Measurements from ENCODE around the gene LRRC51. TPM values are rescaled to one million over a fixed set of nuclear protein-coding genes. Genes with fewer than 3 reads are reported as not detected.

The LRRC51 gene
- total RNA-seq, 4 donors from 2014 or later, result 3.8 to 10.2 (median 9.6) TPM; not detected in 1

- DNase-seq, result no peak
- intact Hi-C loops (cut with DNase I; ENCODE audit: low total_unique reads), result no loop called here
- TF ChIP-seq CTCF (IDR thresholded peaks at IDR 0.05) (no peak), POLR2A (IDR thresholded peaks at IDR 0.05) (no peak)
- H3K9me3 ChIP-seq, result no peaks in the 10 kb centered on the region
- H3K27ac ChIP-seq, result no peak overlapping the region
- H3K27me3 ChIP-seq, result no peaks in the 10 kb centered on the region
- H3K36me3 ChIP-seq, result no peaks in the 10 kb centered on the region
- H3K4me3 ChIP-seq, result no peak overlapping the region
- no peaks in the 10 kb centered on the region for H3K4me1 ChIP-seq
These were observed 3.4 kb downstream of the LRRC51 start for GRCh38 chr11:72084076-72084475.

DNA sequence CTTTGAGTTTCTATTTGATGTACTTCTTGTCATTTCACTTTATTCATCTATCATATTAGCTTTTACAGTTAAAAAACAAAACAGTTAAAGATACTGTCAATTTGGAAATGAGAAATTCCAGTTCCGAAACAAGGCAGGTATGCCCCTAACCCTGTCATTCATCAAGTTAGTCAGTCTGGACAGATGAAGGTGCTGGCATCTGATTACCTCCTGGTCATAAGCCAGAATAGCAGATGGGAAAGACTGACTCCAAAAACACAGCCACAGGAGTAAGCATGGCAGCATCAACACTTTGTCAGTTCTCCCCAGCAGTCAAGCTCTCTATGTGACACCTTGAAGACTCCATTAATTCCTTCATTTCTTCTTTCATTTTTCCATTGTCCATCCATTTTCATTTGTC is 4.3 kb downstream of the LRRC51 start:
- H3K27ac ChIP-seq, result no peak overlapping the region
- H3K9me3 ChIP-seq, result no peaks in the 10 kb centered on the region
- H3K4me3 ChIP-seq, result no peak overlapping the region
- no peaks in the 10 kb centered on the region for H3K4me1 ChIP-seq
- intact Hi-C loops (cut with DNase I; ENCODE audit: low total_unique reads), result loop anchor here (5.0 kb wide), 1 partner anchor 63 kb away; no protein-coding TSS in a partner anchor
- no peaks in the 10 kb centered on the region for H3K27me3 ChIP-seq
- DNase-seq, result no peak
- no peaks in the 10 kb centered on the region for H3K36me3 ChIP-seq
- TF ChIP-seq POLR2A (IDR thresholded peaks at IDR 0.05), result no peak
- TF ChIP-seq CTCF (IDR thresholded peaks at IDR 0.05), result no peak

- intact Hi-C loops (cut with DNase I; ENCODE audit: low total_unique reads), result loop anchor here (5.0 kb wide), 1 partner anchor 63 kb away; no protein-coding TSS in a partner anchor
- Histone ChIP-seq H3K4me3 (no peak overlapping the region), H3K4me1 (no peaks in the 10 kb centered on the region), H3K27me3 (no peaks in the 10 kb centered on the region), H3K9me3 (no peaks in the 10 kb centered on the region), H3K27ac (no peak overlapping the region), H3K36me3 (no peaks in the 10 kb centered on the region)
- no peak for DNase-seq
- TF ChIP-seq POLR2A (IDR thresholded peaks at IDR 0.05), result no peak
- no peak for TF ChIP-seq CTCF (IDR thresholded peaks at IDR 0.05)
These were observed 5.1 kb downstream of the LRRC51 start for GRCh38 chr11:72085621-72086351.

DNA sequence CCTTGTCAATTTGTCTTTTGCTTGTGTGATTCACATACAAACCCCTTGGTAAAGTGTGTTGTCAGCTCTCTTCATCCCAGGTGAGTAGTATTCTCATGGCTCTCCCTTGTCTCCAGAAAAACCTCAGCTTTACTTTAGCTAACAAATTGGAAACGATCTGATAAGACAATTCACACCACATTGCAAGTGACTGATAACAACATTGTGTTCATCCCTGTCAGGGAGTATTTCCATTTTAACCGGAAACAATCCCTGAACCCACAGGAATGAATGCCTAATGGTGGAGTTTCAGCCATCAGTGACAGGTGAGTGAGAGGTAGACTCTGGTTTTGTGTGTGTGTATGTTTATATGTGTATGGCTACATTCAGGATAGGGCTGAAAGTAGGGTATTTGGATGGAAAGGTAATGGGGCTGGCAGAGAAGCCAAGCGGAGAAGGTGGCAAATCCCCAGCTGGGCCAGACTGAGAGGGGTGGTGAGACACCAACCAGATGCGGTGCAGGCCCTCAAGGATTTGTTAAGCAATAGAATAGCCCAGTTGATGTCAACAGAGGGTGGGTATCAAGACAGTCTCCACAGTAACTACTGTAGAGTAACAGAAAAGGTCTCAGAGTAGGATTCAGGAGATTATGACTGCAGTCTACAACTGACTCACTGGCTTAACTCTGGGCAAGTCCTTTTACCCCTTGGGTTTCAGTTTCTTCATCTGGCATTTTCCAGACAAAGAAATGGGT is 7.6 kb downstream of the LRRC51 start:
- H3K4me1 ChIP-seq, result no peaks in the 10 kb centered on the region
- no peak overlapping the region for H3K4me3 ChIP-seq
- intact Hi-C loops (cut with DNase I; ENCODE audit: low total_unique reads), result loop anchor here (5.0 kb wide), 1 partner anchor 66 kb away; no protein-coding TSS in a partner anchor
- H3K27ac ChIP-seq, result no peak overlapping the region
- TF ChIP-seq POLR2A (IDR thresholded peaks at IDR 0.05) (no peak), CTCF (IDR thresholded peaks at IDR 0.05) (no peak)
- no peak for DNase-seq
- H3K27me3 ChIP-seq, result no peaks in the 10 kb centered on the region
- no peaks in the 10 kb centered on the region for H3K36me3 ChIP-seq
- no peaks in the 10 kb centered on the region for H3K9me3 ChIP-seq

GRCh38 chr11:72091292-72091691 is 10.6 kb downstream of the LRRC51 start:
- TF ChIP-seq POLR2A (IDR thresholded peaks at IDR 0.05), result no peak
- peak; percentile 75 to 93 (median 85) for TF ChIP-seq CTCF (IDR thresholded peaks at IDR 0.05)
- DNase-seq, result peak; percentile 69 to 70
- Histone ChIP-seq H3K27me3 (no peaks in the 10 kb centered on the region), H3K9me3 (no peaks in the 10 kb centered on the region), H3K27ac (peak overlapping the region; percentile 6 to 17), H3K36me3 (no peaks in the 10 kb centered on the region), H3K4me1 (no peaks in the 10 kb centered on the region), H3K4me3 (no peak overlapping the region)
- intact Hi-C loops (cut with DNase I; ENCODE audit: low total_unique reads), result no loop called here

Data from uterus (tissue), 4 donors.